HepG2 (cell line): ENCODE results near the gene SEC24A. TPM values are rescaled to one million over a fixed set of nuclear protein-coding genes. Genes with fewer than 3 reads are reported as not detected.

ENCODE experiments used
- CBX5 ChIP-seq: sonication (generic); formaldehyde crosslinking; IDR thresholded peaks from 2 replicates; pipeline ENCODE4 v1.4.0; 2020; ENCODE audit warnings: missing genetic modification reagents, borderline replicate concordance
- CREB1 ChIP-seq, 2 experiments: fragments of 450-650 bp in 1 of 2; IDR thresholded peaks; 2 replicates each; pipeline ENCODE4 v1.6.1; 2016 to 2017; ENCODE audit warnings: control low read depth in 1 of 2, mild to moderate bottlenecking in 1 of 2, missing compliant biosample characterization in 1 of 2, missing genetic modification characterization in 1 of 2
- DZIP1 ChIP-seq: sonication (generic); formaldehyde crosslinking; IDR thresholded peaks from 2 replicates; pipeline ENCODE4 v1.5.0; 2020; ENCODE audit warnings: mild to moderate bottlenecking, missing genetic modification reagents
- ESRRA ChIP-seq: sonication (generic); formaldehyde crosslinking; IDR thresholded peaks from 2 replicates; pipeline ENCODE4 v1.5.1; 2020; ENCODE audit warnings: mild to moderate bottlenecking, low read depth, missing genetic modification reagents
- FOXC1 ChIP-seq: sonication (generic); formaldehyde crosslinking; IDR thresholded peaks from 2 replicates; pipeline ENCODE4 v1.8.0; 2022; ENCODE audit warnings: mild to moderate bottlenecking, missing genetic modification reagents, borderline replicate concordance
- GTF3A ChIP-seq: sonication (generic); formaldehyde crosslinking; conservative IDR thresholded peaks from 2 replicates; pipeline ENCODE4 v1.4.0; 2020; ENCODE audit warnings: mild to moderate bottlenecking, missing genetic modification reagents
- IRF1 ChIP-seq: sonication (generic); formaldehyde crosslinking; IDR thresholded peaks from 2 replicates; pipeline ENCODE4 v1.4.0; 2020; ENCODE audit warnings: low read depth, mild to moderate bottlenecking, missing genetic modification reagents
- IRF2 ChIP-seq: IDR thresholded peaks from 2 replicates; pipeline ENCODE4 v1.6.1; 2018; ENCODE audit warnings: missing genetic modification reagents, missing compliant biosample characterization
- MYNN ChIP-seq: sonication (generic); formaldehyde crosslinking; IDR thresholded peaks from 2 replicates; pipeline ENCODE4 v1.4.0; 2020; ENCODE audit warnings: mild to moderate bottlenecking, low read depth, missing genetic modification reagents
- RNF2 ChIP-seq: fragments of 450-650 bp; conservative IDR thresholded peaks from 2 replicates; pipeline ENCODE4 v1.6.1; 2016; ENCODE audit warnings: low read depth
- SUZ12 ChIP-seq: fragments of 150-350 bp; IDR thresholded peaks from 2 replicates; pipeline ENCODE4 v1.6.1; 2014; ENCODE audit warnings: low read depth, low read length
- ZFP90 ChIP-seq: sonication (generic); formaldehyde crosslinking; IDR thresholded peaks from 2 replicates; pipeline ENCODE4 v1.8.0; 2022; ENCODE audit warnings: missing genetic modification reagents, mild to moderate bottlenecking, inconsistent platforms, borderline replicate concordance
- ZNF30 ChIP-seq: sonication (generic); formaldehyde crosslinking; IDR thresholded peaks from 2 replicates; pipeline ENCODE4 v1.5.0; 2020; ENCODE audit warnings: mild to moderate bottlenecking, missing genetic modification reagents
- ZNF350 ChIP-seq: sonication (generic); formaldehyde crosslinking; IDR thresholded peaks from 2 replicates; pipeline ENCODE4 v1.4.0; 2020; ENCODE audit warnings: mild to moderate bottlenecking, low read depth, missing genetic modification reagents, borderline replicate concordance
- ZNF44 ChIP-seq: sonication (generic); formaldehyde crosslinking; IDR thresholded peaks from 2 replicates; pipeline ENCODE4 v1.5.1; 2020; ENCODE audit warnings: mild to moderate bottlenecking, missing genetic modification reagents
- ZNF841 ChIP-seq: sonication (generic); formaldehyde crosslinking; IDR thresholded peaks from 2 replicates; pipeline ENCODE4 v1.8.1; 2023; ENCODE audit warnings: missing genetic modification reagents, borderline replicate concordance
- polyA plus RNA-seq, 8 experiments: library from polyadenylated mRNA; depleted of rRNA in 3 of 8; stranded (reverse) in 7 of 8; unstranded in 1 of 8; fragments of >200 nt; fragmentation: Illumina TruSeq in 4 of 8; extraction: Trizol in 4 of 8; gene quantifications; 2 replicates each; pipeline versions ENCODE4 v1.2.1 to v1.2.3, GENCODE V29; 2011 to 2016; ENCODE audit warnings: low read depth in 4 of 8, missing spikeins in 1 of 8, mixed read lengths in 1 of 8; ENCODE audit not compliant: insufficient read depth in 1 of 8
- total RNA-seq, 5 experiments: library from RNA; depleted of rRNA; stranded (reverse); fragments of >200 nt; fragmentation: Illumina TruSeq; extraction: Trizol; gene quantifications; 2 replicates each; pipeline ENCODE4 v1.2.3, GENCODE V29; 2016; ENCODE audit warnings: low read depth in 1 of 5
- TF ChIP-seq, protein P1 (sequence below): sonication (generic); formaldehyde crosslinking; IDR thresholded peaks from 2 replicates; pipeline ENCODE4 v1.4.0; 2020; ENCODE audit warnings: missing genetic modification reagents, mild to moderate bottlenecking, borderline replicate concordance
- TF ChIP-seq, protein P2 (sequence below): sonication (generic); formaldehyde crosslinking; IDR thresholded peaks from 2 replicates; pipeline ENCODE4 v1.8.0; 2022; ENCODE audit warnings: missing genetic modification reagents, mild to moderate bottlenecking, borderline replicate concordance
- TF ChIP-seq, protein P3 (sequence below): sonication (generic); formaldehyde crosslinking; IDR thresholded peaks from 2 replicates; pipeline ENCODE4 v1.4.0; 2020; ENCODE audit warnings: missing genetic modification reagents, low read depth, mild to moderate bottlenecking, borderline replicate concordance

The SEC24A gene
- total and polyA plus RNA-seq, 2 of the 13 experiments (the other 11 are each of a cell fraction or from before 2014, with no cell fraction given), result 30.5 to 56.8 TPM

GRCh38 chr5:134758504-134759341 lies 110.1 kb downstream of the SEC24A start, which contains the start of gene DDX46 (continued):
- TF ChIP-seq GTF3A (CRISPR knock-in tag), result 0 out of 2 replicates have a peak, but pooled peaks have one; percentile 52
- TF ChIP-seq IRF1 (CRISPR knock-in tag), result no peak
- TF ChIP-seq IRF2, result peak; percentile 94
- peak; percentile 93 for TF ChIP-seq CBX5 (CRISPR knock-in tag)
- TF ChIP-seq MYNN (CRISPR knock-in tag), result no peak; the same call in 1 of the 2 replicates
- no peak for TF ChIP-seq ZNF44
- no peak; the same call in none of the 2 replicates for TF ChIP-seq FOXC1 (CRISPR knock-in tag)
- TF ChIP-seq, protein P1, sequence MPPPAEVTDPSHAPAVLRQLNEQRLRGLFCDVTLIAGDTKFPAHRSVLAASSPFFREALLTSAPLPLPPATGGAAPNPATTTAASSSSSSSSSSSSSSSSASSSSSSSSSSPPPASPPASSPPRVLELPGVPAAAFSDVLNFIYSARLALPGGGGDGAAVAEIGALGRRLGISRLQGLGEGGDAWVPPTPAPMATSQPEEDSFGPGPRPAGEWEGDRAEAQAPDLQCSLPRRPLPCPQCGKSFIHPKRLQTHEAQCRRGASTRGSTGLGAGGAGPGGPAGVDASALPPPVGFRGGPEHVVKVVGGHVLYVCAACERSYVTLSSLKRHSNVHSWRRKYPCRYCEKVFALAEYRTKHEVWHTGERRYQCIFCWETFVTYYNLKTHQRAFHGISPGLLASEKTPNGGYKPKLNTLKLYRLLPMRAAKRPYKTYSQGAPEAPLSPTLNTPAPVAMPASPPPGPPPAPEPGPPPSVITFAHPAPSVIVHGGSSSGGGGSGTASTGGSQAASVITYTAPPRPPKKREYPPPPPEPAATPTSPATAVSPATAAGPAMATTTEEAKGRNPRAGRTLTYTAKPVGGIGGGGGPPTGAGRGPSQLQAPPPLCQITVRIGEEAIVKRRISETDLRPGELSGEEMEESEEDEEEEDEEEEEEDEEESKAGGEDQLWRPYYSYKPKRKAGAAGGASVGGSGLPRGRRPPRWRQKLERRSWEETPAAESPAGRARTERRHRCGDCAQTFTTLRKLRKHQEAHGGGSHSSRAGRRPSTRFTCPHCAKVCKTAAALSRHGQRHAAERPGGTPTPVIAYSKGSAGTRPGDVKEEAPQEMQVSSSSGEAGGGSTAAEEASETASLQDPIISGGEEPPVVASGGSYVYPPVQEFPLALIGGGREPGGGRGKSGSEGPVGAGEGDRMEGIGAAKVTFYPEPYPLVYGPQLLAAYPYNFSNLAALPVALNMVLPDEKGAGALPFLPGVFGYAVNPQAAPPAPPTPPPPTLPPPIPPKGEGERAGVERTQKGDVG (CRISPR knock-in tag), result peak; percentile 92; the same call in 1 of the 2 replicates
- peak; percentile 93; the same call in 1 of the 2 replicates for TF ChIP-seq DZIP1 (CRISPR knock-in tag)
- TF ChIP-seq, protein P2, sequence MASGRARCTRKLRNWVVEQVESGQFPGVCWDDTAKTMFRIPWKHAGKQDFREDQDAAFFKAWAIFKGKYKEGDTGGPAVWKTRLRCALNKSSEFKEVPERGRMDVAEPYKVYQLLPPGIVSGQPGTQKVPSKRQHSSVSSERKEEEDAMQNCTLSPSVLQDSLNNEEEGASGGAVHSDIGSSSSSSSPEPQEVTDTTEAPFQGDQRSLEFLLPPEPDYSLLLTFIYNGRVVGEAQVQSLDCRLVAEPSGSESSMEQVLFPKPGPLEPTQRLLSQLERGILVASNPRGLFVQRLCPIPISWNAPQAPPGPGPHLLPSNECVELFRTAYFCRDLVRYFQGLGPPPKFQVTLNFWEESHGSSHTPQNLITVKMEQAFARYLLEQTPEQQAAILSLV (CRISPR knock-in tag), result peak; percentile 87
- TF ChIP-seq RNF2, result peak; percentile 40
- TF ChIP-seq, protein P3, sequence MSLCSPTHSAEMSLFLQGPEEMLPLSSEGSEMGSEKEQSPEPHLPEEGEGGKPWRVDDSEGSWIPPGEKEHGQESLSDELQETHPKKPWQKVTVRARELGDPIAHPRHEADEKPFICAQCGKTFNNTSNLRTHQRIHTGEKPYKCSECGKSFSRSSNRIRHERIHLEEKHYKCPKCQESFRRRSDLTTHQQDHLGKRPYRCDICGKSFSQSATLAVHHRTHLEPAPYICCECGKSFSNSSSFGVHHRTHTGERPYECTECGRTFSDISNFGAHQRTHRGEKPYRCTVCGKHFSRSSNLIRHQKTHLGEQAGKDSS (CRISPR knock-in tag), result peak; percentile 83; the same call in 1 of the 2 replicates
- peak; percentile 53; the same call in 1 of the 2 replicates for TF ChIP-seq CREB1 (IDR thresholded peaks at IDR 0.05)
- peak; percentile 49 for TF ChIP-seq CREB1 (CRISPR knock-in tag; IDR thresholded peaks at IDR 0.05)
- TF ChIP-seq ZNF841 (CRISPR knock-in tag), result no peak
- peak; percentile 71; the same call in 1 of the 2 replicates for TF ChIP-seq ZFP90 (CRISPR knock-in tag)
- TF ChIP-seq SUZ12, result no peak
- TF ChIP-seq ZNF350 (CRISPR knock-in tag), result peak; percentile 96
- TF ChIP-seq ZNF30 (CRISPR knock-in tag), result no peak
- TF ChIP-seq ESRRA, result peak; percentile 59; the same call in 1 of the 2 replicates
